Ovary (tissue), 9 donors: ENCODE measurements around the gene CYP2R1. TPM values are rescaled to one million over a fixed set of nuclear protein-coding genes. Genes with fewer than 3 reads are reported as not detected.
"Not testable (repeated sequence)": the region's sequence is repeated elsewhere in the genome, so short reads cannot be mapped to it uniquely, and the experiment has no call there.

Experiments used
- DNase-seq, 5 donors: peaks; one replicate each; pipeline ENCODE4 v3.0.0-alpha.2; 2019 to 2020
- H3K27ac ChIP-seq, 2 donors: fragments of 200-600 bp; one replicate each; pipeline versions ENCODE4 v1.5.1 to v1.8.0; 2019 to 2022
- H3K27me3 ChIP-seq: fragments of 200-600 bp; one replicate; pipeline ENCODE4 v1.8.0; 2022
- H3K36me3 ChIP-seq: fragments of 200-600 bp; sonication (generic); one replicate; pipeline ENCODE4 v1.5.1; 2019
- H3K4me1 ChIP-seq: one replicate; pipeline ENCODE4 v1.8.1; 2013; ENCODE audit warnings: mild to moderate bottlenecking, moderate library complexity; ENCODE audit not compliant: insufficient read depth
- H3K4me3 ChIP-seq: fragments of 200-600 bp; sonication (generic); one replicate; pipeline ENCODE4 v1.5.1; 2017
- H3K9me3 ChIP-seq, 2 donors: fragments of 200-600 bp in 1 of 2; sonication (generic) in 1 of 2; one replicate each; pipeline versions ENCODE4 v1.5.1 to v1.8.1; 2013 to 2019; ENCODE audit warnings: mild to moderate bottlenecking in 1 of 2, moderate library complexity in 1 of 2
- EP300 ChIP-seq: sonication (generic); formaldehyde crosslinking; IDR thresholded peaks from one replicate; pipeline ENCODE4 v1.6.1; 2017; ENCODE audit warnings: antibody characterized with exemption
- POLR2A ChIP-seq: fragments of 450-650 bp; IDR thresholded peaks from one replicate; pipeline ENCODE4 v1.6.1; 2017; ENCODE audit warnings: antibody characterized with exemption, mild to moderate bottlenecking, moderate library complexity
- whole genome bisulfite sequencing, 3 donors: extraction: QIAGEN DNeasy Blood & Tissue Kit in 1 of 3; methylation state at CpG; one replicate each; pipeline versions ENCODE4 v1.1.5 to v1.1.7; 2013 to 2017; 5-methylcytosine and 5-hydroxymethylcytosine counted together
- intact Hi-C, 4 donors: fragments of 100-400 bp; cut with DNase I; formaldehyde crosslinking; loops; one replicate each; pipeline versions ENCODE4 v1.11.0 to v1.15.1; 2022 to 2023
- polyA plus RNA-seq, 2 donors: library from polyadenylated mRNA; stranded (reverse); fragments of 200-250 nt in 1 of 2; fragments of 350-450 nt in 1 of 2; fragmentation: Illumina TruSeq in 1 of 2; extraction: RNeasy Lipid Tissue Mini Kit (QIAGEN cat#74804) in 1 of 2; gene quantifications; one replicate each; pipeline ENCODE4 v1.2.3, GENCODE V29; 2013 to 2014
- total RNA-seq, 7 donors: library from RNA; depleted of rRNA in 2 of 7; stranded (reverse); fragments of >200 nt in 2 of 7; fragmentation: NEBNext Ultra II Directional in 3 of 7; extraction: Animal tissue kit (Norgen Biotek cat#: 25700) in 3 of 7; gene quantifications; one replicate each; pipeline versions ENCODE4 v1.1.0 to v1.2.4, GENCODE V29; 2016 to 2023
- TF ChIP-seq, protein P1 (sequence below), 3 donors: fragments of 450-650 bp in 2 of 3; fragments of 200-600 bp in 1 of 3; IDR thresholded peaks; one replicate each; pipeline versions ENCODE4 v1.5.1 to v1.8.0; 2016 to 2022; ENCODE audit warnings: antibody characterized with exemption in 3 of 3, mild to moderate bottlenecking in 1 of 3
- donor health status: DM: no; HTN: no; CAD: no; lungs with moderate emphysema.
- donor health status: DM: no; HTN: no; CAD: no.
- donor health status: Bipolar disorder and iron deficiency.
- donor health status: DM: yes; HTN: yes; CAD: no.
- donor health status: DM: no; HTN: no; CAD: no.
- donor health status: DM: yes; HTN: yes; CAD: no.

Gene CYP2R1
- total and polyA plus RNA-seq, 9 donors = 6.0 to 8.9 (median 7.1) TPM

DNA sequence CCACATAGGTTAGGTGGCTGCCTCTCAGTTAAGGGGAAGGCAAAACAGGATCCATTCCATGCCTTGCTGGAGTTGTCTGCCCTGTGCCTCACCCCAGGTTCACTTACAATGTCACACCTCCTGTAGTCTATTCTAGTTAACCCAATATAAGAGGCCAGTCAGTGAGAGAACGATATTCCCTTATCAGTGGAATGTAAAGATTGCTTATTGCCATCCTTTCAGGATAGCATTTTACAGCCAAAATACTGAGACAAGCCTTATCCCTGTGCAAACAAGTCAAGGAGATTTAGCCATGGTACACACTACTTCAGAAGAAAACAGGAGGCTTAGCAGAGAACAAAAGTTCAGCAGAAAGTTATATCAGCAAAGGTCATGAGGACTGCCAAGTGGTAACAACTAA is 5.5 kb downstream of the CYP2R1 start:
- intact Hi-C loops = no loop called here
- Histone ChIP-seq H3K36me3 (no peaks in the 10 kb centered on the region), H3K4me3 (no peak overlapping the region), H3K4me1 (peaks cover 2% of the 10 kb centered on the region), H3K27ac (no peak overlapping the region), H3K9me3 (no peaks in the 10 kb centered on the region), H3K27me3 (no peaks in the 10 kb centered on the region)
- TF ChIP-seq POLR2A = no peak
- no peak for DNase-seq
- WGBS, 3 donors = 14 to 52% (median 24%) methylated on average over 1 of the region's 1 CpG

DNA sequence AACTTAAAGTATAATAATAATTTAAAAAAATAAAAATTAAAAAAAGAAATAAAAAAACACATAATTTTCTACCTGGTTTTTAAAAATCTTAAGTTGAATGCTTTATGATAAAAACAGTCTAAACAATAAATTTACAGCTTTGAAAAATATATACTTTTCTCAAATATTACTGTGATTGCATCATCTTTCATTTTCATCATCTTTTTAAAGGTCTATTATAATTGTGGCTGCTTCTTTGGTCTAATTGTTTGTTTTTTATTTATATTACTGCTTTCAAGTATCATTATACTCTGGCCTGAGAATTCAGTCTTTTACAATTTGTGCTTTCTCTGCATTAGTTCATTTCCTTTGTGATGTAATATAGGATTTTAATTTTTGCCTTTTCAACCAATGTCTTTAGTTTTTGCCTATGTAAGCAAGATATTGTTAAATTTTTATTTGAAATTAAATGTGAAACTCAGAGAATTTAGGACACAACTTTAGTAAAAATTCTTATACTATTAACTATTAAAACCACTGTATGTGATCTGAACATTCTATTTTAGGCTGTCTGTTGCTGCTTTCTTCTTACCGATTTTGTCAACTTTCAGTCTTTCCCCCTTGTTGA is 7.3 kb downstream of the CYP2R1 start:
- H3K9me3 ChIP-seq = no peaks in the 10 kb centered on the region
- intact Hi-C loops = no loop called here
- no peaks in the 10 kb centered on the region for H3K27me3 ChIP-seq
- no peak overlapping the region for H3K27ac ChIP-seq
- H3K36me3 ChIP-seq = no peaks in the 10 kb centered on the region
- TF ChIP-seq EP300 = no peak
- TF ChIP-seq, protein P1, sequence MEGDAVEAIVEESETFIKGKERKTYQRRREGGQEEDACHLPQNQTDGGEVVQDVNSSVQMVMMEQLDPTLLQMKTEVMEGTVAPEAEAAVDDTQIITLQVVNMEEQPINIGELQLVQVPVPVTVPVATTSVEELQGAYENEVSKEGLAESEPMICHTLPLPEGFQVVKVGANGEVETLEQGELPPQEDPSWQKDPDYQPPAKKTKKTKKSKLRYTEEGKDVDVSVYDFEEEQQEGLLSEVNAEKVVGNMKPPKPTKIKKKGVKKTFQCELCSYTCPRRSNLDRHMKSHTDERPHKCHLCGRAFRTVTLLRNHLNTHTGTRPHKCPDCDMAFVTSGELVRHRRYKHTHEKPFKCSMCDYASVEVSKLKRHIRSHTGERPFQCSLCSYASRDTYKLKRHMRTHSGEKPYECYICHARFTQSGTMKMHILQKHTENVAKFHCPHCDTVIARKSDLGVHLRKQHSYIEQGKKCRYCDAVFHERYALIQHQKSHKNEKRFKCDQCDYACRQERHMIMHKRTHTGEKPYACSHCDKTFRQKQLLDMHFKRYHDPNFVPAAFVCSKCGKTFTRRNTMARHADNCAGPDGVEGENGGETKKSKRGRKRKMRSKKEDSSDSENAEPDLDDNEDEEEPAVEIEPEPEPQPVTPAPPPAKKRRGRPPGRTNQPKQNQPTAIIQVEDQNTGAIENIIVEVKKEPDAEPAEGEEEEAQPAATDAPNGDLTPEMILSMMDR (IDR thresholded peaks at IDR 0.05) = no peak
- no peak for TF ChIP-seq POLR2A
- peaks cover 1% of the 10 kb centered on the region for H3K4me1 ChIP-seq
- WGBS, 3 donors = 92 to 93% (median 92%) methylated on average over 1 of the region's 1 CpG
- no peak for DNase-seq
- no peak overlapping the region for H3K4me3 ChIP-seq

DNA sequence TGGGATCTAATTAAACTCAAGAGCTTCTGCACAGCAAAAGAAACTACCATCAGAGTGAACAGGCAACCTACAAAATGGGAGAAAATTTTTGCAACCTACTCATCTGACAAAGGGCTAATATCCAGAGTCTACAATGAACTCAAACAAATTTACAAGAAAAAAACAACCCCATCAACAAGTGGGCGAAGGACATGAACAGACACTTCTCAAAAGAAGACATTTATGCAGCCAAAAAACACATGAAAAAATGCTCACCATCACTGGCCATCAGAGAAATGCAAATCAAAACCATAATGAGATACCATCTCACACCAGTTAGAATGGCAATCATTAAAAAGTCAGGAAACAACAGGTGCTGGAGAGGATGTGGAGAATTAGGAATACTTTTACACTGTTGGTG is 8.3 kb downstream of the CYP2R1 start:
- intact Hi-C loops, DNase-seq, H3K27ac ChIP-seq, H3K4me3 ChIP-seq, H3K27me3 ChIP-seq, H3K36me3 ChIP-seq, H3K9me3 ChIP-seq, H3K4me1 ChIP-seq: not testable (repeated sequence)
- WGBS, 3 donors = 100% methylated on average over 1 of the region's 1 CpG; no CpG with 5 or more reads in 1 of the 3 donors

DNA sequence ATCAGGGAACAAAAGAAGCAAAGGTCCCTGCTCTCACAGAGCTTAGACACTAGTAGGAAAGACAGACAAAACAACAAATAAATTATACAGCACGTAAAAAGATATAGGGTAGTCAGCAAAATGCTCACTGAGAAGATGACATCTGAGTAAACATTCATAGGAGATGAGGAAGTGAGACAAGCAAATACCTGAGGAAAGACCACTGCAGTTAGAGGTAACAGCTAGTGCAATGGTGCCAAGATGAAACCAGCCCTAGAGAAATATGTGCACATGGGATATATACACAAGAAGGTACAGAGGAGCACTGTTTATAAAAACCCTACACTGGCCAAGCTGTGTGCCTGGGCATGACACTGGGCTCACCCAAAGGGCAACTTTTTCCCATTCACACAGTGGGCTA is 9.8 kb downstream of the CYP2R1 start:
- 84 to 95% (median 89%) methylated on average over 1 of the region's 1 CpG for WGBS, 3 donors
- Histone ChIP-seq H3K27ac (no peak overlapping the region), H3K9me3 (no peaks in the 10 kb centered on the region), H3K27me3 (no peaks in the 10 kb centered on the region), H3K36me3 (no peaks in the 10 kb centered on the region), H3K4me1 (no peaks in the 10 kb centered on the region), H3K4me3 (no peak overlapping the region)
- TF ChIP-seq, protein P1 (IDR thresholded peaks at IDR 0.05) = no peak
- TF ChIP-seq POLR2A = no peak
- TF ChIP-seq EP300 = no peak
- intact Hi-C loops = no loop called here
- no peak for DNase-seq

DNA sequence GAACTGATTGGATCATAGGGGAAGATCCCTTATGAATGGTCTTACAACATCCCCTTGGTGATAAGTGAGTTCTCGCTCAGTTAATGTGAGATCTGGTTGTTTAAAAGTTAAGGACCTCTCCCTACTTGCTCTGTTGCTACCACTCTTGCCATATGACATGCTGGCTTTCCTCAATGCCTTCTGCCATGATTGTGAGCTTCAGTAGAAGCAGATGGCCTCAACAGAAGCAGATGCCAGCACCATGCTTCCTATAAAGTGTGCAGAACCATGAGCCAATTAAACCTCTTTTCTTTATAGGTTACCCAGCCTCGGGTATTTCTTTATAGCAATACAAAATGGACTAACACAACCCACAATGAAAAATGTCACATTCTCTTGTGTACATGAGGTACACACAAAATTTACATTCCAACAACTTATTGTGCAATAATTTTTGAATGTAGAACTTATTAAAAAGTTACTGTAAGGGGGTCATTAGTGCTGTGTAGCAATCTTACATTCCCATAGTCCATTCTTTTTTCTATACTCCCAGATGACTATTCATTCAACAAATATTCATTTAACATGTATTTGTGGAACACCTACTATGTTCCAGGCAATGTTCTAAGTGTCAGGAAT is 10.3 kb downstream of the CYP2R1 start:
- 86 to 91% (median 88%) methylated on average over 2 of the region's 2 CpGs for WGBS, 3 donors
- Histone ChIP-seq H3K4me3 (no peak overlapping the region), H3K27ac (no peak overlapping the region), H3K9me3 (no peaks in the 10 kb centered on the region), H3K27me3 (no peaks in the 10 kb centered on the region), H3K36me3 (no peaks in the 10 kb centered on the region), H3K4me1 (no peaks in the 10 kb centered on the region)
- TF ChIP-seq, protein P1 (IDR thresholded peaks at IDR 0.05) = no peak
- TF ChIP-seq POLR2A (no peak), EP300 (no peak)
- intact Hi-C loops = no loop called here
- DNase-seq = no peak
